Large intestine (tissue), 3 donors: ENCODE results near the gene VMP1. TPM values are rescaled to one million over a fixed set of nuclear protein-coding genes. Genes with fewer than 3 reads are reported as not detected.

Experiments used
- DNase-seq, 2 donors: peaks; one replicate each; pipeline versions ENCODE4 v3.0.0 to v3.0.0-alpha.2; 2013
- H3K27ac ChIP-seq: one replicate; pipeline ENCODE4 v1.5.1; 2013; ENCODE audit warnings: low read length
- H3K27me3 ChIP-seq: 2 replicates; pipeline ENCODE4 v1.6.1; 2013; ENCODE audit warnings: low read length; ENCODE audit not compliant: control insufficient read depth, insufficient read depth
- H3K36me3 ChIP-seq: 2 replicates; pipeline ENCODE4 v1.6.1; 2013; ENCODE audit warnings: low read length; ENCODE audit not compliant: control insufficient read depth, insufficient read depth
- H3K4me1 ChIP-seq: one replicate; pipeline ENCODE4 v1.6.1; 2013; ENCODE audit warnings: low read length; ENCODE audit not compliant: control insufficient read depth, insufficient read depth
- H3K4me3 ChIP-seq: one replicate; pipeline ENCODE4 v1.5.1; 2013; ENCODE audit warnings: low read length
- H3K9me3 ChIP-seq: one replicate; pipeline ENCODE4 v1.6.1; 2013; ENCODE audit warnings: mild to moderate bottlenecking, low read depth, low read length, moderate library complexity; ENCODE audit not compliant: control insufficient read depth
- WGBS: methylation state at CpG from one replicate; pipeline ENCODE4 v1.1.5; 2013; ENCODE audit warnings: low lambda C conversion rate; ENCODE audit not compliant: insufficient coverage; 5-methylcytosine and 5-hydroxymethylcytosine counted together
- polyA plus RNA-seq: library from polyadenylated mRNA; unstranded; fragments of 120-200 nt; gene quantifications from one replicate; pipeline ENCODE4 v1.2.1, GENCODE V29; 2013

The VMP1 gene
- polyA plus RNA-seq, 1 donor = 224 TPM

- no peak overlapping the region for H3K27ac ChIP-seq
- 100% methylated on average over 4 of the region's 4 CpGs for WGBS
- no peaks in the 10 kb centered on the region for H3K4me1 ChIP-seq
- H3K4me3 ChIP-seq = no peak overlapping the region
- DNase-seq = no peak
- H3K27me3 ChIP-seq = no peaks in the 10 kb centered on the region
- no peaks in the 10 kb centered on the region for H3K9me3 ChIP-seq
- H3K36me3 ChIP-seq = peaks cover 78% of the 10 kb centered on the region
These were observed 27.1 kb upstream of the VMP1 start for GRCh38 chr17:59680314-59680713.

- peak; percentile 26 to 62 for DNase-seq
- H3K36me3 ChIP-seq = peaks cover 82% of the 10 kb centered on the region
- no peaks in the 10 kb centered on the region for H3K4me1 ChIP-seq
- H3K4me3 ChIP-seq = no peak overlapping the region
- no peaks in the 10 kb centered on the region for H3K9me3 ChIP-seq
- no peaks in the 10 kb centered on the region for H3K27me3 ChIP-seq
- no peak overlapping the region for H3K27ac ChIP-seq
These were observed 24.2 kb upstream of the VMP1 start for GRCh38 chr17:59683283-59683682.

- Histone ChIP-seq H3K27me3 (no peaks in the 10 kb centered on the region), H3K4me1 (no peaks in the 10 kb centered on the region), H3K4me3 (no peak overlapping the region), H3K36me3 (peaks cover 82% of the 10 kb centered on the region), H3K27ac (no peak overlapping the region), H3K9me3 (no peaks in the 10 kb centered on the region)
- DNase-seq = no peak
- WGBS = 100% methylated on average over 1 of the region's 6 CpGs
These were observed 22.5 kb upstream of the VMP1 start for GRCh38 chr17:59684967-59685366.

GRCh38 chr17:59688008-59688407 is 19.4 kb upstream of the VMP1 start:
- no peaks in the 10 kb centered on the region for H3K4me1 ChIP-seq
- no peaks in the 10 kb centered on the region for H3K9me3 ChIP-seq
- WGBS = no CpG with 5 or more reads among the region's 1 CpG
- H3K36me3 ChIP-seq = peaks cover 80% of the 10 kb centered on the region
- H3K4me3 ChIP-seq = no peak overlapping the region
- H3K27ac ChIP-seq = no peak overlapping the region
- no peaks in the 10 kb centered on the region for H3K27me3 ChIP-seq
- no peak for DNase-seq

GRCh38 chr17:59688496-59688895 is 19.0 kb upstream of the VMP1 start:
- no peak for DNase-seq
- WGBS = 83% methylated on average over 1 of the region's 2 CpGs
- H3K4me3 ChIP-seq = no peak overlapping the region
- no peaks in the 10 kb centered on the region for H3K9me3 ChIP-seq
- peaks cover 80% of the 10 kb centered on the region for H3K36me3 ChIP-seq
- H3K4me1 ChIP-seq = no peaks in the 10 kb centered on the region
- no peak overlapping the region for H3K27ac ChIP-seq
- no peaks in the 10 kb centered on the region for H3K27me3 ChIP-seq

- no peak for DNase-seq
- Histone ChIP-seq H3K36me3 (peaks cover 86% of the 10 kb centered on the region), H3K4me1 (peaks cover 12% of the 10 kb centered on the region), H3K27me3 (no peaks in the 10 kb centered on the region), H3K27ac (no peak overlapping the region), H3K9me3 (no peaks in the 10 kb centered on the region), H3K4me3 (no peak overlapping the region)
- WGBS = 82% methylated on average over 3 of the region's 7 CpGs
These were observed 13.9 kb upstream of the VMP1 start for GRCh38 chr17:59693582-59693981.

GRCh38 chr17:59694344-59694743 is 13.1 kb upstream of the VMP1 start:
- Histone ChIP-seq H3K4me1 (peaks cover 12% of the 10 kb centered on the region), H3K27ac (no peak overlapping the region)
- WGBS = 60% methylated on average over 1 of the region's 2 CpGs

GRCh38 chr17:59695945-59696681 is 11.3 kb upstream of the VMP1 start:
- H3K4me3 ChIP-seq = no peak overlapping the region
- WGBS = no CpG with 5 or more reads among the region's 3 CpGs
- H3K9me3 ChIP-seq = no peaks in the 10 kb centered on the region
- peaks cover 12% of the 10 kb centered on the region for H3K4me1 ChIP-seq
- peaks cover 81% of the 10 kb centered on the region for H3K36me3 ChIP-seq
- DNase-seq = no peak
- H3K27ac ChIP-seq = no peak overlapping the region
- H3K27me3 ChIP-seq = no peaks in the 10 kb centered on the region

More at GRCh38 chr17:59694344-59694743, 13.1 kb upstream of the VMP1 start:
- DNase-seq = no peak
- H3K4me3 ChIP-seq = no peak overlapping the region
- H3K27me3 ChIP-seq = no peaks in the 10 kb centered on the region
- H3K36me3 ChIP-seq = peaks cover 89% of the 10 kb centered on the region
- H3K9me3 ChIP-seq = no peaks in the 10 kb centered on the region

GRCh38 chr17:59696682-59697277 is 10.7 kb upstream of the VMP1 start:
- peak; percentile 21 to 62 for DNase-seq
- Histone ChIP-seq H3K27me3 (no peaks in the 10 kb centered on the region), H3K27ac (no peak overlapping the region), H3K4me3 (no peak overlapping the region), H3K36me3 (peaks cover 78% of the 10 kb centered on the region), H3K4me1 (peaks cover 12% of the 10 kb centered on the region), H3K9me3 (no peaks in the 10 kb centered on the region)
- WGBS = 20% methylated on average over 1 of the region's 2 CpGs

- peaks cover 69% of the 10 kb centered on the region for H3K36me3 ChIP-seq
- 67% methylated on average over 1 of the region's 4 CpGs for WGBS
These were observed 9.3 kb upstream of the VMP1 start for GRCh38 chr17:59698143-59698542.

GRCh38 chr17:59699218-59699617 is 8.2 kb upstream of the VMP1 start:
- peaks cover 12% of the 10 kb centered on the region for H3K4me1 ChIP-seq
- H3K4me3 ChIP-seq = no peak overlapping the region
- DNase-seq = no peak
- H3K27me3 ChIP-seq = no peaks in the 10 kb centered on the region
- WGBS = 100% methylated on average over 1 of the region's 7 CpGs
- no peak overlapping the region for H3K27ac ChIP-seq
- H3K36me3 ChIP-seq = peaks cover 60% of the 10 kb centered on the region
- no peaks in the 10 kb centered on the region for H3K9me3 ChIP-seq

More at GRCh38 chr17:59698143-59698542, 9.3 kb upstream of the VMP1 start:
- no peak overlapping the region for H3K27ac ChIP-seq
- peaks cover 12% of the 10 kb centered on the region for H3K4me1 ChIP-seq
- H3K4me3 ChIP-seq = no peak overlapping the region
- H3K9me3 ChIP-seq = no peaks in the 10 kb centered on the region
- H3K27me3 ChIP-seq = no peaks in the 10 kb centered on the region
- no peak for DNase-seq
